Fibroblast of the aortic adventitia (primary cell): ENCODE measurements around the gene CAPN9. TPM values are rescaled to one million over a fixed set of nuclear protein-coding genes. Genes with fewer than 3 reads are reported as not detected.

ENCODE experiments used
- DNase-seq: peaks from one replicate; pipeline ENCODE4 v3.0.0-alpha.2; 2010; ENCODE audit warnings: low read depth
- H3K4me3 ChIP-seq: 2 replicates; pipeline ENCODE4 v1.5.1; 2011; ENCODE audit warnings: low read depth, mild to moderate bottlenecking, control low read depth, low read length, moderate library complexity
- total RNA-seq: library from RNA; depleted of rRNA; stranded (reverse); fragments of >200 nt; gene quantifications from 2 replicates; pipeline ENCODE4 v1.2.3, GENCODE V29; 2012; ENCODE audit warnings: low replicate concordance
- TF ChIP-seq, protein P1 (sequence below): IDR thresholded peaks from 2 replicates; pipeline ENCODE4 v1.5.1; 2011; ENCODE audit warnings: mild to moderate bottlenecking, low read length, control low read depth, inconsistent platforms; ENCODE audit not compliant: insufficient read depth

The CAPN9 gene
- total RNA-seq, 1 donor: not detected

DNA sequence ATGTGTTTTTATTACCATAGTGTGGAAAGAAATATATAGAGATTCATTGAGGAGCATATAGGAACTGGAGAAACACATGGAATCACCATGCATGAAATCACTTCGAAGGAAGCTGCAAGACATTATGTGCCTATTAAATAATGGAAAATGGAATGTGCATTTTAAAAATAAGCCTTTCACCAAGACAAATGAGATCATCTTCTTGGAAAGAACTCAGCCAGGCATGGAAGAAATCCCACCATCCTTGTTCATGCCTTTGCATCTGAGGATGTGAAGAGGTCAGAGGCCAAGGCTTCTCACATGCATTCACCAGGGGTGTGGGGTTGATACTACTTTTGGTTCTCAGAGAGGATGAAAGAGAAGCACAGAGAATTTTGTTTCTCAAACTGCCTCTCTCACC is 71.2 kb downstream of the CAPN9 start:
- no peak for DNase-seq

GRCh38 chr1:230818901-230819300 is 71.7 kb downstream of the CAPN9 start:
- DNase-seq: no peak
- TF ChIP-seq, protein P1, sequence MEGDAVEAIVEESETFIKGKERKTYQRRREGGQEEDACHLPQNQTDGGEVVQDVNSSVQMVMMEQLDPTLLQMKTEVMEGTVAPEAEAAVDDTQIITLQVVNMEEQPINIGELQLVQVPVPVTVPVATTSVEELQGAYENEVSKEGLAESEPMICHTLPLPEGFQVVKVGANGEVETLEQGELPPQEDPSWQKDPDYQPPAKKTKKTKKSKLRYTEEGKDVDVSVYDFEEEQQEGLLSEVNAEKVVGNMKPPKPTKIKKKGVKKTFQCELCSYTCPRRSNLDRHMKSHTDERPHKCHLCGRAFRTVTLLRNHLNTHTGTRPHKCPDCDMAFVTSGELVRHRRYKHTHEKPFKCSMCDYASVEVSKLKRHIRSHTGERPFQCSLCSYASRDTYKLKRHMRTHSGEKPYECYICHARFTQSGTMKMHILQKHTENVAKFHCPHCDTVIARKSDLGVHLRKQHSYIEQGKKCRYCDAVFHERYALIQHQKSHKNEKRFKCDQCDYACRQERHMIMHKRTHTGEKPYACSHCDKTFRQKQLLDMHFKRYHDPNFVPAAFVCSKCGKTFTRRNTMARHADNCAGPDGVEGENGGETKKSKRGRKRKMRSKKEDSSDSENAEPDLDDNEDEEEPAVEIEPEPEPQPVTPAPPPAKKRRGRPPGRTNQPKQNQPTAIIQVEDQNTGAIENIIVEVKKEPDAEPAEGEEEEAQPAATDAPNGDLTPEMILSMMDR: no peak
- H3K4me3 ChIP-seq: no peak overlapping the region

More for the DNA sequence above, 71.2 kb downstream of the CAPN9 start:
- no peak overlapping the region for H3K4me3 ChIP-seq
- TF ChIP-seq, protein P1: no peak

DNA sequence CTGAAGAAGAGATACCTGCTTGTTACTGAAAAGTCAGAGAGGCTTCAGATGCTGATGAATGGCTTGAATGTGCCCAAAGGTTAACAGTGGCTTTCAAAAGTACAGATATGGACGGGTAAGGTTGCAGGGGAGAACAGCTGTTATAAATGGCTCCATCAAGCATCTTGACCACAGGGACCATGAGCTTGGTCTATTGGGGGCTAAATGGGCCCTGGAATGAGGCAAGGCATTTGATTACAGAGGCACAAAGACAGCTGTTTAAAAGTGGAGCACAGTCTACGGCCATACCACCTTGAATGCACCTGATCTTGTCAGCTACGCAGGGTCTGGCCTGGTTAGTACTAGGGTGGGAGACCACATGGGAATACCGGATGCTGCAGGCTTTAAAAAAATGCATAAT is 72.8 kb downstream of the CAPN9 start:
- TF ChIP-seq, protein P1: no peak
- H3K4me3 ChIP-seq: no peak overlapping the region
- no peak for DNase-seq

DNA sequence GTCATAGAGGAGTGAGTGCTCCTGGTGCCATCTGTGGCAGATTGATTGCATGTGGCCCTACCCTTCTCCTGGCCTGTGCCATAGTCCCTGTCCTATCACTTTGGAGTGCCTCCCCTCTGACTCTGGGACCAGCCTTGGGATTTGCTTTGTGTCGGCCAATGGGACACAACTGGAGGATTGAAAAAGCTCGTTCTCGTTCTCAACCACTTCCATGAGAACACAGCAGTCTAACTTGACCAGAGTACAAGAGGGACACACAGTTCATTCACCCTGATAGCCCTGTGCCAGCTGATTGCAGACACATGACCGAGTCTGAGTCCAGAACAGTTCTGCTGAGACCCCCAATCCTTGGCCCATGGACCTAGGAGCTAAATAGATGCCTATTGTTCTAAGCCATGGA is 73.4 kb downstream of the CAPN9 start:
- no peak for DNase-seq
- H3K4me3 ChIP-seq: no peak overlapping the region
- TF ChIP-seq, protein P1: no peak

DNA sequence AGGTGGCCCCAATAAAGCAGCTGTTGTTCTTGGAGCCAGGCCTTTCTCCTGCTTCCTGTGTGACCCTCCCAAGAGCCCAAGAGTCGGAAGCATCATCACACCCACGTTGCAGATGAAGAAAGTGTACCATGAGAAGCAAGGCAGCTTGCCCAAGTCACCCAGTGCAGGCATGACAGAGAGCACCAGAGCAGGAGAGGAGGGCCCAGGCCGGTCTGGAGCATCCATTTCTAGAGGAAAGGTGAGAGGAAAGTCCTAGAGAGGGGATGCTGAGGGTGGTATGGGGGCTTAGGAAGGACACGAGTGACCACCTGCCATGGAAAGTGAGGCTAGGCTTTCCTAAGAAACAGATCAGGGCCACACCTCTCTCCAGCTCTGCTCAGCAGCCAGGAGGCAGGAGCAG is 74.2 kb downstream of the CAPN9 start:
- DNase-seq: no peak
- TF ChIP-seq, protein P1: no peak
- H3K4me3 ChIP-seq: no peak overlapping the region

GRCh38 chr1:230822092-230822581 is 74.9 kb downstream of the CAPN9 start:
- TF ChIP-seq, protein P1: no peak
- H3K4me3 ChIP-seq: no peak overlapping the region
- peak; percentile 83 for DNase-seq

DNA sequence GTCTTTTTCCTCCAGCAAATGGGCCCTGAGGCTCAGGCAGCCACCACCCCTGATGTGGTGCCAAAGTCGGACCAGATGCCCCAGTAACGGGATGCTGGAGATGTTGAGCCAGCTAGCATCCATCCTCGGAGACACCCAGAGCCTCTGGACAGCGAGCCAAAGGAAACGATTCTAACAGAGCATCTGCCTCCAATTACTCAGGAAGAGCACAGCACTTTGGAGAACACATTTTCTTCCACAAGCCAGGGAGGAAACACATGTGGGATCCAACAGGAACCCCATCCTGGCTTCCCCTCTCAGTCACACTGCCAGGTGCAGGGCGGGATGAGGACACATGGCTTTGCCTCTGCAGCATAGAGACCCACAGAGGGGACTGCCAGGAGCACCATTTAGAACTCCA is 76.2 kb downstream of the CAPN9 start:
- no peak overlapping the region for H3K4me3 ChIP-seq
- DNase-seq: peak; percentile 60
- TF ChIP-seq, protein P1: no peak
